HepG2 (cell line): Measurements from ENCODE around the gene STK25. TPM values are rescaled to one million over a fixed set of nuclear protein-coding genes. Genes with fewer than 3 reads are reported as not detected.

Source experiments
- AHR ChIP-seq: IDR thresholded peaks from 2 replicates; pipeline ENCODE4 v1.6.1; 2018; ENCODE audit warnings: missing genetic modification reagents, missing compliant biosample characterization
- ATF7 ChIP-seq, 2 experiments: fragments of 450-650 bp in 1 of 2; sonication (generic) in 1 of 2; formaldehyde crosslinking in 1 of 2; IDR thresholded peaks; 2 replicates each; pipeline versions ENCODE4 v1.4.0 to v1.6.1; 2016 to 2020; ENCODE audit warnings: antibody characterized with exemption in 1 of 2, mild to moderate bottlenecking in 1 of 2, missing genetic modification reagents in 1 of 2
- EED ChIP-seq: sonication (generic); formaldehyde crosslinking; IDR thresholded peaks from 2 replicates; pipeline ENCODE4 v1.5.0; 2020; ENCODE audit warnings: mild to moderate bottlenecking, missing genetic modification reagents
- FLYWCH1 ChIP-seq: sonication (generic); formaldehyde crosslinking; IDR thresholded peaks from 2 replicates; pipeline ENCODE4 v1.8.1; 2023; ENCODE audit warnings: mild to moderate bottlenecking, missing genetic modification reagents
- HMGXB3 ChIP-seq: sonication (generic); formaldehyde crosslinking; IDR thresholded peaks from 2 replicates; pipeline ENCODE4 v1.4.0; 2020; ENCODE audit warnings: missing genetic modification reagents, borderline replicate concordance
- MTF1 ChIP-seq: sonication (generic); formaldehyde crosslinking; IDR thresholded peaks from 2 replicates; pipeline ENCODE4 v1.5.0; 2020; ENCODE audit warnings: missing genetic modification reagents
- NR0B2 ChIP-seq: sonication (generic); formaldehyde crosslinking; IDR thresholded peaks from 2 replicates; pipeline ENCODE4 v1.4.0; 2020; ENCODE audit warnings: mild to moderate bottlenecking, missing genetic modification reagents
- PAXIP1 ChIP-seq: sonication (generic); formaldehyde crosslinking; conservative IDR thresholded peaks from 2 replicates; pipeline ENCODE4 v1.4.0; 2020; ENCODE audit warnings: mild to moderate bottlenecking, missing genetic modification reagents, moderate library complexity
- SIN3A ChIP-seq: IDR thresholded peaks from 2 replicates; pipeline ENCODE4 v1.6.1; 2011; ENCODE audit warnings: low read depth, mild to moderate bottlenecking, control low read depth, low read length, borderline replicate concordance
- SMAD1 ChIP-seq: sonication (generic); formaldehyde crosslinking; IDR thresholded peaks from 2 replicates; pipeline ENCODE4 v1.4.0; 2020; ENCODE audit warnings: missing genetic modification reagents, low read depth, mild to moderate bottlenecking, borderline replicate concordance
- ZMYM3 ChIP-seq: sonication (generic); formaldehyde crosslinking; IDR thresholded peaks from 2 replicates; pipeline ENCODE4 v1.5.1; 2020; ENCODE audit warnings: mild to moderate bottlenecking, missing genetic modification reagents
- ZMYM4 ChIP-seq: sonication (generic); formaldehyde crosslinking; IDR thresholded peaks from 2 replicates; pipeline ENCODE4 v1.8.1; 2023; ENCODE audit warnings: mild to moderate bottlenecking, missing genetic modification reagents
- ZNF205 ChIP-seq: IDR thresholded peaks from 2 replicates; pipeline ENCODE4 v1.6.1; 2018; ENCODE audit warnings: missing biosample characterization, missing genetic modification reagents
- ZNF225 ChIP-seq: sonication (generic); formaldehyde crosslinking; IDR thresholded peaks from 2 replicates; pipeline ENCODE4 v1.4.0; 2020; ENCODE audit warnings: mild to moderate bottlenecking, missing genetic modification reagents
- ZNF605 ChIP-seq: sonication (generic); formaldehyde crosslinking; IDR thresholded peaks from 2 replicates; pipeline ENCODE4 v1.8.0; 2022; ENCODE audit warnings: mild to moderate bottlenecking, missing genetic modification reagents
- ZNF83 ChIP-seq: sonication (generic); formaldehyde crosslinking; IDR thresholded peaks from 2 replicates; pipeline ENCODE4 v1.4.0; 2020; ENCODE audit warnings: missing genetic modification reagents, mild to moderate bottlenecking, borderline replicate concordance
- ZUFSP ChIP-seq: sonication (generic); formaldehyde crosslinking; IDR thresholded peaks from 2 replicates; pipeline ENCODE4 v1.9.0; 2021; ENCODE audit warnings: missing genetic modification reagents, mild to moderate bottlenecking, borderline replicate concordance
- polyA plus RNA-seq, 8 experiments: library from polyadenylated mRNA; depleted of rRNA in 3 of 8; stranded (reverse) in 7 of 8; unstranded in 1 of 8; fragments of >200 nt; fragmentation: Illumina TruSeq in 4 of 8; extraction: Trizol in 4 of 8; gene quantifications; 2 replicates each; pipeline versions ENCODE4 v1.2.1 to v1.2.3, GENCODE V29; 2011 to 2016; ENCODE audit warnings: low read depth in 4 of 8, missing spikeins in 1 of 8, mixed read lengths in 1 of 8; ENCODE audit not compliant: insufficient read depth in 1 of 8
- total RNA-seq, 5 experiments: library from RNA; depleted of rRNA; stranded (reverse); fragments of >200 nt; fragmentation: Illumina TruSeq; extraction: Trizol; gene quantifications; 2 replicates each; pipeline ENCODE4 v1.2.3, GENCODE V29; 2016; ENCODE audit warnings: low read depth in 1 of 5

Gene STK25
- total and polyA plus RNA-seq, 2 of the 13 experiments (the other 11 are each of a cell fraction or from before 2014, with no cell fraction given) = 177 to 481 TPM

- TF ChIP-seq ZNF83 (CRISPR knock-in tag) = no peak
- TF ChIP-seq NR0B2 = no peak
- no peak for TF ChIP-seq HMGXB3
- no peak for TF ChIP-seq ZMYM3 (CRISPR knock-in tag)
- TF ChIP-seq MTF1 (CRISPR knock-in tag) = no peak
- peak; percentile 57; the same call in 1 of the 2 replicates for TF ChIP-seq SMAD1 (CRISPR knock-in tag)
- TF ChIP-seq SIN3A = no peak
- no peak for TF ChIP-seq ZUFSP (CRISPR knock-in tag)
- peak; percentile 50; the same call in 1 of the 2 replicates for TF ChIP-seq ZNF605 (CRISPR knock-in tag)
- TF ChIP-seq ATF7 (IDR thresholded peaks at IDR 0.05) = no peak
- TF ChIP-seq ATF7 (CRISPR knock-in tag; IDR thresholded peaks at IDR 0.05) = no peak
- TF ChIP-seq ZNF205 = no peak; the same call in 1 of the 2 replicates
- 0 out of 2 replicates have a peak, but pooled peaks have one; percentile 48 for TF ChIP-seq ZNF225
- peak; percentile 64; the same call in 1 of the 2 replicates for TF ChIP-seq PAXIP1 (CRISPR knock-in tag)
- peak; percentile 26; the same call in 1 of the 2 replicates for TF ChIP-seq AHR (CRISPR knock-in tag)
- TF ChIP-seq ZMYM4 (CRISPR knock-in tag) = 0 out of 2 replicates have a peak, but pooled peaks have one; percentile 44
- TF ChIP-seq FLYWCH1 (CRISPR knock-in tag) = no peak
- no peak for TF ChIP-seq EED (CRISPR knock-in tag)
Observed at GRCh38 chr2:241479026-241479898, 29.1 kb downstream of the STK25 start (continued).
